Astrocyte (in vitro differentiated cells and primary cell): ENCODE results near the gene CD79A.

Experiments
- EZH2 ChIP-seq: IDR thresholded peaks from 2 replicates; pipeline ENCODE4 v1.6.1; 2012; ENCODE audit warnings: mild to moderate bottlenecking, low read length, inconsistent platforms; ENCODE audit not compliant: insufficient read depth
- TF ChIP-seq, protein P1 (sequence below): IDR thresholded peaks from 2 replicates; pipeline ENCODE4 v1.5.1; 2011; ENCODE audit warnings: low read depth, mild to moderate bottlenecking, inconsistent platforms, low read length, moderate library complexity; ENCODE audit not compliant: insufficient read depth

DNA sequence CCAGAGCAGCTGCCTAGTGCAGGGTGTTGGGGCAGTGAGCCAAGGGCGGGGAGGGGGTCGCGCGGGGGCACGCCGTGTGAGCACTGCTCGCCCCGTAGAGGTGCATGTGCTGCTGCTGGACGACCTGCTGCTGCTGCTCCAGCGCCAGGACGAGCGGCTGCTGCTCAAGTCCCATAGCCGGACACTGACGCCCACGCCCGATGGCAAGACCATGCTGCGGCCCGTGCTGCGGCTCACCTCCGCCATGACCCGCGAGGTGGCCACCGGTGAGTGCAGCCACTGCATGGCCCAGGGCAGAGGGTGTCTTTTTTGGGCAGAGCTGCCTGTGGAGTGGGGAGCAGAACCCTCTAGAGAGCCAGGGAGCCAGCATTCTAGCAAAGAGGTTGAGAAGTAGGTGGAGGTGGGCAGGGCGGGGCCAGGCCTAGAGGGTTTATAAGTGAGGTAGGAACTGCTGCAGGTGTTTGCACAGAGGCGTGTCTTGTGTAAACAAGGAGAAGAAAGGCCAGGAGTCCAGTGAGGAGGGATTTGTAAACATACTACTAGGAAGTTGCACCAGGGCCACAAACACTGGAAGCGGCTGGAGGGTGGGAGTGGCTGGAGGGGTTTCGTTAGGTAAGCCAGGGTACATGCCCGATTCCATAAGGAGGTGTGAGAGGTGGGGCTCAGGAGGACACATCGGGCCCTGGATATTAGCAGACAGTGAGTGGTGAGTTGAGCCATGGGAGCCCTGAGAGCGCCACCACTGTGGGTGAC lies 27.2 kb downstream of the CD79A start:
- TF ChIP-seq, protein P1, sequence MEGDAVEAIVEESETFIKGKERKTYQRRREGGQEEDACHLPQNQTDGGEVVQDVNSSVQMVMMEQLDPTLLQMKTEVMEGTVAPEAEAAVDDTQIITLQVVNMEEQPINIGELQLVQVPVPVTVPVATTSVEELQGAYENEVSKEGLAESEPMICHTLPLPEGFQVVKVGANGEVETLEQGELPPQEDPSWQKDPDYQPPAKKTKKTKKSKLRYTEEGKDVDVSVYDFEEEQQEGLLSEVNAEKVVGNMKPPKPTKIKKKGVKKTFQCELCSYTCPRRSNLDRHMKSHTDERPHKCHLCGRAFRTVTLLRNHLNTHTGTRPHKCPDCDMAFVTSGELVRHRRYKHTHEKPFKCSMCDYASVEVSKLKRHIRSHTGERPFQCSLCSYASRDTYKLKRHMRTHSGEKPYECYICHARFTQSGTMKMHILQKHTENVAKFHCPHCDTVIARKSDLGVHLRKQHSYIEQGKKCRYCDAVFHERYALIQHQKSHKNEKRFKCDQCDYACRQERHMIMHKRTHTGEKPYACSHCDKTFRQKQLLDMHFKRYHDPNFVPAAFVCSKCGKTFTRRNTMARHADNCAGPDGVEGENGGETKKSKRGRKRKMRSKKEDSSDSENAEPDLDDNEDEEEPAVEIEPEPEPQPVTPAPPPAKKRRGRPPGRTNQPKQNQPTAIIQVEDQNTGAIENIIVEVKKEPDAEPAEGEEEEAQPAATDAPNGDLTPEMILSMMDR, result no peak
- no peak for TF ChIP-seq EZH2
